NB4 (cell line): ENCODE results near the gene FAM107B.

ENCODE experiments used
- DNase-seq: peaks from one replicate; pipeline ENCODE4 v3.0.0; 2010; ENCODE audit warnings: low read depth
- H3K4me3 ChIP-seq: one replicate; pipeline ENCODE4 v1.5.1; 2011; ENCODE audit warnings: mild to moderate bottlenecking, low read depth, low read length, moderate library complexity
- CTCF ChIP-seq: IDR thresholded peaks from one replicate; pipeline ENCODE4 v1.5.1; 2012; ENCODE audit warnings: low read depth, low read length
- MYC ChIP-seq: IDR thresholded peaks from 2 replicates; pipeline ENCODE4 v1.6.1; 2011; ENCODE audit warnings: low read depth, low read length
- POLR2A ChIP-seq: IDR thresholded peaks from 2 replicates; pipeline ENCODE4 v1.6.1; 2011; ENCODE audit warnings: mild to moderate bottlenecking; ENCODE audit not compliant: insufficient read length; ENCODE audit errors: extremely low read depth
- TF ChIP-seq, protein P1 (sequence below): IDR thresholded peaks from 2 replicates; pipeline ENCODE4 v1.6.1; 2011; ENCODE audit warnings: low read depth, low read length

FAM107B gene

DNA sequence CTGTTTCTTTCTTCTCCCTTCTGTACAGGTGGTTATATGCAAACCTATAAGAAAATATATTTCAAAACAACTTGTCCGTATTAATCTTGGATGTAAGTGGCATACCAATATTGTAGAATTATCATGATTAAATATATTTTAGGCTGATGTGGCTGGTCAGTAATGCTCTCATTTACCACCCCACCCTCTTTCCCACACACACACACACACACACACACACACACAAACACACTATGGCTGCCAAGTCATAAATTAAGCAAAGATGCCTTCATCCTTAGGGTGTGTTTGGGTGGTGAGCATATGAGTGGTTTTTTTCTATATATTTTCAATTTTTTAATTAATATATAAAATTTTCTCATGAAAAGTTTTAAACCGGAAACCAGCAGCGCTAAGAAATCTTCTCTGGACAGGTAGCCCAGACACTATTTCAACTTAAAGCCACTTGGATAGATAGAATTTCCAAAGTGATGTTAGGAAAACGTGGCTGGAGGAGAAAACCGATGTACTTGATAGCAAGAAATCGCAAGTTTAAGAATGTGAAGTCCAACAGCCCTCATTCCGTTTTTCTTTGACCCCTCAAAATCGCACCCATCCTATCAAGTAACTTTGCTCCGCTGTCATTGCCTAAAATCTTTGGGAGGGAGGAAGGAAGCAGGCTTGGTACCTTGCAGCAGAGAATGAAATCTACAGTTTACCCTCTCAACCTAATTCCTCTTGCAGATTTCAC, 171.7 kb downstream of the FAM107B start:
- no peak for TF ChIP-seq CTCF
- TF ChIP-seq MYC, result no peak
- TF ChIP-seq, protein P1, sequence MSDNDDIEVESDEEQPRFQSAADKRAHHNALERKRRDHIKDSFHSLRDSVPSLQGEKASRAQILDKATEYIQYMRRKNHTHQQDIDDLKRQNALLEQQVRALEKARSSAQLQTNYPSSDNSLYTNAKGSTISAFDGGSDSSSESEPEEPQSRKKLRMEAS, result no peak
- no peak for TF ChIP-seq POLR2A
- DNase-seq, result no peak
- H3K4me3 ChIP-seq, result peak overlapping the region; percentile 91

DNA sequence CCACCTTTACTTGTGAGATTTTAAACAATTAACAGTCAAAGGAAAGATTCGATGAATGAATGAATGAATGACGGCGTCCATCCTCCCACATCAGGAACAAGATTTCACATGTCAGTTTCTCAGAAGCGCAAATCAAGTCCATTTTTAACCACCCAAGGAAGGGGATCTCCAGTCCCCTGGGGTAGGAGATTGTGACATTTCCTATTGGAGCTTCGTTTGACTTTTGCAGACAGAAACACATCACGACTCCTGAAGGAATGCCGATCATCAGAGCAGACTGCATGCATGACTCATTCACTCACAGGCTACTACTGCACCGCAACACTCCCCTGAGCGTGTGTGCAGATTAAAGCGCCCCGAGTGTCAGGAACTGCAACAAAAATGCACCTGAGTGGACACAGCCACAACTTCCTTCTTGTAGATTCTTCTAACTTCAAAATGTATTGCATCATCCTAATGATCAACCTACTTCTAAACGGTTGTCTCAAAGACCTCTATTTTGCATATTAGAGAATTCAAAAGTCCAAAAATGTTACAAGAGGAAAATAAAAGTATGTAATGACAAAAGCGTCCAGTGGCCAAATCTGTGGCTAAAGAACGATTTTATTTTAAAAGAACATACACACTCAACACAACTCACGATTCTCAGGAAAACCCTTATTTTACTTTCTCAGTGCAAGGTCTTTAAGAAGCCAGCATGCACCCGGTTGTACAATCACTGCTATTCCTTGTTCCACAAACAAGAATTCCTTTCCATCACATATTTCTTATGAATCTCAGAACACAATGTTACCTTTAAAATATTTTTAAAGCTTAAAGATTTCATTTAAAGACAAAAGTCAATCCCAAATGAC, 172.6 kb downstream of the FAM107B start:
- H3K4me3 ChIP-seq, result peak overlapping the region; percentile 91
- TF ChIP-seq CTCF (no peak), MYC (no peak), POLR2A (no peak)
- TF ChIP-seq, protein P1, result no peak
- DNase-seq, result peak; percentile 88

DNA sequence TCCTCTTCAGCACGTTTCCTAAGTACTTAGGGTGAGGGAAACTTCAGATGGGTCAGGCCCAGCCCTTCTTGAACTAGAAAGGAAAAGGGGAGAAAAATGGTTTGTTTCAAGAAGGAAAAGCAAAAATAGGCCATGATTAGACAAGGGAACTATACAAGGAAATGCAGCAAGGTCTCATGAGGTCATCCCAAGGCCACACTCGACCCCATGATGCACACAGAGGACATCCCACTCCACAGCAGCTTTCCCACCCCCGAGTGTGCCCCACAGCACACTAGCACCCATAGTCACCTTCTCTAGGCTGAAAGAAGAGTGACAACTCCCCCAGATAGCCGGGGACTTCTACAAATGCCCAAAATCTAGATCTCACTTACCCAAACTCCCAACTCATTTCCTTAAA, 173.4 kb downstream of the FAM107B start:
- DNase-seq, result no peak
- peak overlapping the region; percentile 91 for H3K4me3 ChIP-seq
- TF ChIP-seq CTCF, result no peak
- TF ChIP-seq MYC, result no peak
- TF ChIP-seq, protein P1, result no peak
- no peak for TF ChIP-seq POLR2A

- TF ChIP-seq POLR2A, result no peak
- TF ChIP-seq, protein P1, result no peak
- DNase-seq, result no peak
These were observed 174.6 kb downstream of the FAM107B start for GRCh38 chr10:14600065-14600464.

GRCh38 chr10:14598809-14599764, 175.6 kb downstream of the FAM107B start:
- TF ChIP-seq MYC (no peak), POLR2A (no peak), CTCF (no peak)
- TF ChIP-seq, protein P1, result no peak
- no peak overlapping the region for H3K4me3 ChIP-seq

More at GRCh38 chr10:14600065-14600464, 174.6 kb downstream of the FAM107B start:
- H3K4me3 ChIP-seq, result no peak overlapping the region

More at GRCh38 chr10:14598809-14599764, 175.6 kb downstream of the FAM107B start:
- DNase-seq, result no peak
